ENCODE data around the gene HOXC11.

HOXC11 gene

GRCh38 chr12:54011665-54012532, 39.0 kb downstream of the HOXC11 start:
- H3K4me1 ChIP-seq (ENCODE audit: insufficient read depth, low read length), result peaks cover 2% of the 10 kb centered on the region; the same call in 1 of the 2 replicates
- H3K4me3 ChIP-seq (ENCODE audit: low read length), result no peak overlapping the region
- H3K36me3 ChIP-seq (ENCODE audit: insufficient read depth, low read length), result no peaks in the 10 kb centered on the region
- H3K9me3 ChIP-seq (ENCODE audit: insufficient read depth, low read depth, low read length), result no peaks in the 10 kb centered on the region
- H3K27me3 ChIP-seq (ENCODE audit: insufficient read depth, low read length), result peaks cover 100% of the 10 kb centered on the region
- H3K27ac ChIP-seq (ENCODE audit: low read depth, low read length), result no peak overlapping the region
- 18% methylated on average over 5 of the region's 14 CpGs for WGBS
- no peak overlapping the region for H3K9ac ChIP-seq (ENCODE audit: low read depth, low read length)

GRCh38 chr12:54012631-54013409, 39.9 kb downstream of the HOXC11 start:
- H3K9me3 ChIP-seq (ENCODE audit: insufficient read depth, low read depth, low read length), result no peaks in the 10 kb centered on the region
- H3K36me3 ChIP-seq (ENCODE audit: insufficient read depth, low read length), result no peaks in the 10 kb centered on the region
- no peak overlapping the region for H3K4me3 ChIP-seq (ENCODE audit: low read length)
- peaks cover 6% of the 10 kb centered on the region; the same call in 1 of the 2 replicates for H3K4me1 ChIP-seq (ENCODE audit: insufficient read depth, low read length)
- no peak overlapping the region for H3K27ac ChIP-seq (ENCODE audit: low read depth, low read length)
- 20% methylated on average over 6 of the region's 6 CpGs for WGBS
- no peak overlapping the region for H3K9ac ChIP-seq (ENCODE audit: low read depth, low read length)
- peaks cover 100% of the 10 kb centered on the region for H3K27me3 ChIP-seq (ENCODE audit: insufficient read depth, low read length)

GRCh38 chr12:54014377-54015017, 41.6 kb downstream of the HOXC11 start:
- Histone ChIP-seq H3K4me3 (ENCODE audit: low read length) (no peak overlapping the region), H3K27ac (ENCODE audit: low read depth, low read length) (no peak overlapping the region), H3K27me3 (ENCODE audit: insufficient read depth, low read length) (peaks cover 100% of the 10 kb centered on the region), H3K4me1 (ENCODE audit: insufficient read depth, low read length) (peaks cover 11% of the 10 kb centered on the region; the same call in 1 of the 2 replicates), H3K9me3 (ENCODE audit: insufficient read depth, low read depth, low read length) (no peaks in the 10 kb centered on the region), H3K36me3 (ENCODE audit: insufficient read depth, low read length) (no peaks in the 10 kb centered on the region), H3K9ac (ENCODE audit: low read depth, low read length) (no peak overlapping the region)
- 6% methylated on average over 33 of the region's 36 CpGs for WGBS

GRCh38 chr12:54015018-54015931, 42.3 kb downstream of the HOXC11 start:
- Histone ChIP-seq H3K4me1 (ENCODE audit: insufficient read depth, low read length) (peaks cover 17% of the 10 kb centered on the region; the same call in 1 of the 2 replicates), H3K27me3 (ENCODE audit: insufficient read depth, low read length) (peaks cover 100% of the 10 kb centered on the region), H3K27ac (ENCODE audit: low read depth, low read length) (no peak overlapping the region), H3K9ac (ENCODE audit: low read depth, low read length) (no peak overlapping the region), H3K9me3 (ENCODE audit: insufficient read depth, low read depth, low read length) (no peaks in the 10 kb centered on the region), H3K4me3 (ENCODE audit: low read length) (no peak overlapping the region), H3K36me3 (ENCODE audit: insufficient read depth, low read length) (no peaks in the 10 kb centered on the region)
- WGBS, result 21% methylated on average over 20 of the region's 23 CpGs

GRCh38 chr12:54016051-54016450, 43.1 kb downstream of the HOXC11 start:
- no peak overlapping the region for H3K9ac ChIP-seq (ENCODE audit: low read depth, low read length)
- 43% methylated on average over 2 of the region's 3 CpGs for WGBS
- no peaks in the 10 kb centered on the region for H3K36me3 ChIP-seq (ENCODE audit: insufficient read depth, low read length)
- no peak overlapping the region for H3K4me3 ChIP-seq (ENCODE audit: low read length)
- H3K27me3 ChIP-seq (ENCODE audit: insufficient read depth, low read length), result peaks cover 100% of the 10 kb centered on the region
- peaks cover 17% of the 10 kb centered on the region; the same call in 1 of the 2 replicates for H3K4me1 ChIP-seq (ENCODE audit: insufficient read depth, low read length)
- no peak overlapping the region for H3K27ac ChIP-seq (ENCODE audit: low read depth, low read length)
- H3K9me3 ChIP-seq (ENCODE audit: insufficient read depth, low read depth, low read length), result no peaks in the 10 kb centered on the region

- no peak overlapping the region for H3K27ac ChIP-seq (ENCODE audit: low read depth, low read length)
- no peak overlapping the region for H3K9ac ChIP-seq (ENCODE audit: low read depth, low read length)
- peaks cover 100% of the 10 kb centered on the region for H3K27me3 ChIP-seq (ENCODE audit: insufficient read depth, low read length)
- no peaks in the 10 kb centered on the region for H3K36me3 ChIP-seq (ENCODE audit: insufficient read depth, low read length)
- no peaks in the 10 kb centered on the region for H3K9me3 ChIP-seq (ENCODE audit: insufficient read depth, low read depth, low read length)
- peaks cover 17% of the 10 kb centered on the region; the same call in 1 of the 2 replicates for H3K4me1 ChIP-seq (ENCODE audit: insufficient read depth, low read length)
- no peak overlapping the region for H3K4me3 ChIP-seq (ENCODE audit: low read length)
- 5% methylated on average over 20 of the region's 25 CpGs for WGBS
Measured at GRCh38 chr12:54016478-54016964, 43.6 kb downstream of the HOXC11 start.

GRCh38 chr12:54017027-54017788, 44.3 kb downstream of the HOXC11 start:
- Histone ChIP-seq H3K9ac (ENCODE audit: low read depth, low read length) (no peak overlapping the region), H3K4me3 (ENCODE audit: low read length) (peak overlapping the region; percentile 27; the same call in 1 of the 2 replicates), H3K4me1 (ENCODE audit: insufficient read depth, low read length) (peaks cover 17% of the 10 kb centered on the region; the same call in 1 of the 2 replicates), H3K9me3 (ENCODE audit: insufficient read depth, low read depth, low read length) (no peaks in the 10 kb centered on the region), H3K27me3 (ENCODE audit: insufficient read depth, low read length) (peaks cover 100% of the 10 kb centered on the region), H3K27ac (ENCODE audit: low read depth, low read length) (no peak overlapping the region), H3K36me3 (ENCODE audit: insufficient read depth, low read length) (no peaks in the 10 kb centered on the region)
- 4% methylated on average over 21 of the region's 24 CpGs for WGBS

- H3K4me3 ChIP-seq (ENCODE audit: low read length), result peak overlapping the region; percentile 37
- peaks cover 100% of the 10 kb centered on the region for H3K27me3 ChIP-seq (ENCODE audit: insufficient read depth, low read length)
- H3K4me1 ChIP-seq (ENCODE audit: insufficient read depth, low read length), result peaks cover 17% of the 10 kb centered on the region; the same call in 1 of the 2 replicates
- H3K36me3 ChIP-seq (ENCODE audit: insufficient read depth, low read length), result no peaks in the 10 kb centered on the region
- no peak overlapping the region for H3K27ac ChIP-seq (ENCODE audit: low read depth, low read length)
- under 1% methylated on average over 34 of the region's 34 CpGs for WGBS
- H3K9me3 ChIP-seq (ENCODE audit: insufficient read depth, low read depth, low read length), result no peaks in the 10 kb centered on the region
- H3K9ac ChIP-seq (ENCODE audit: low read depth, low read length), result no peak overlapping the region
Measured at GRCh38 chr12:54017878-54018467, 45.0 kb downstream of the HOXC11 start.

GRCh38 chr12:54018468-54018984, 45.6 kb downstream of the HOXC11 start:
- Histone ChIP-seq H3K36me3 (ENCODE audit: insufficient read depth, low read length) (no peaks in the 10 kb centered on the region), H3K9me3 (ENCODE audit: insufficient read depth, low read depth, low read length) (no peaks in the 10 kb centered on the region), H3K9ac (ENCODE audit: low read depth, low read length) (no peak overlapping the region), H3K4me1 (ENCODE audit: insufficient read depth, low read length) (peaks cover 18% of the 10 kb centered on the region; the same call in 1 of the 2 replicates), H3K27me3 (ENCODE audit: insufficient read depth, low read length) (peaks cover 100% of the 10 kb centered on the region), H3K27ac (ENCODE audit: low read depth, low read length) (no peak overlapping the region), H3K4me3 (ENCODE audit: low read length) (peak overlapping the region; percentile 37)
- WGBS, result 6% methylated on average over 25 of the region's 29 CpGs

All from HUES64 (cell line).